Measurements from ENCODE around the gene DEFB126. TPM values are rescaled to one million over a fixed set of nuclear protein-coding genes. Genes with fewer than 3 reads are reported as not detected.

Gene DEFB126
- polyA plus RNA-seq: not detected in 2 replicates

GRCh38 chr20:142290-142689 is at the start of gene DEFB126:
Gene DEFB126, plus strand, starts transcription at chr20:142590. Its CDS starts 39 bp downstream, at chr20:142629.

GRCh38 chr20:157154-157553 is 14.8 kb downstream of the DEFB126 start, which contains the start of gene DEFB127:
Gene DEFB127, plus strand, starts transcription at chr20:157454. Its CDS starts 91 bp downstream, at chr20:157545.

GRCh38 chr20:189611-190010 is 47.2 kb downstream of the DEFB126 start, which contains the start of gene DEFB128:
Gene DEFB128, minus strand, starts transcription at chr20:189711. Its CDS starts 88 bp downstream, at chr20:189623.

Other genes starting within 250 kb of the DEFB126 start
- gene DEFB125, start 54.9 kb upstream of the DEFB126 start, polyA plus RNA-seq: not detected in 2 replicates
- gene DEFB127, start 14.9 kb downstream of the DEFB126 start, polyA plus RNA-seq: not detected in 2 replicates
- not detected in 2 replicates for gene DEFB128, start 47.1 kb downstream of the DEFB126 start, polyA plus RNA-seq
- gene DEFB129, start 84.7 kb downstream of the DEFB126 start, polyA plus RNA-seq: not detected in 2 replicates
- not detected in 2 replicates for gene DEFB132, start 115.1 kb downstream of the DEFB126 start, polyA plus RNA-seq
- gene C20orf96, start 148.2 kb downstream of the DEFB126 start, polyA plus RNA-seq: 8.5 and 9.2 TPM in 2 replicates
- 0.94 and 1.8 TPM in 2 replicates for gene ZCCHC3, start 155.0 kb downstream of the DEFB126 start, polyA plus RNA-seq
- gene SOX12, start 183.0 kb downstream of the DEFB126 start, polyA plus RNA-seq: 0.24 and 0.98 TPM in 2 replicates
- 97.1 and 111 TPM in 2 replicates for gene NRSN2, start 204.5 kb downstream of the DEFB126 start, polyA plus RNA-seq
- 2.4 TPM in 1 of 2 replicates, not detected in the other for gene TRIB3, start 238.2 kb downstream of the DEFB126 start, polyA plus RNA-seq

All from Purkinje cell (primary cell).